GM10266 (cell line): ENCODE results near the gene KRTAP5-8.
"Not testable (repeated sequence)": the region's sequence is repeated elsewhere in the genome, so short reads cannot be mapped to it uniquely, and the experiment has no call there.

Experiments
- DNase-seq: peaks from one replicate; pipeline ENCODE4 v3.0.0; 2012; ENCODE audit errors: extremely low spot score
- CTCF ChIP-seq: IDR thresholded peaks from 2 replicates; pipeline ENCODE4 v1.5.1; 2012; ENCODE audit warnings: mild to moderate bottlenecking, low read depth; ENCODE audit not compliant: control insufficient read depth, insufficient read depth; ENCODE audit errors: missing control alignments

The KRTAP5-8 gene

GRCh38 chr11:71518506-71519471 is 19.0 kb upstream of the KRTAP5-8 start:
- no peak for TF ChIP-seq CTCF
- no peak for DNase-seq

- no peak for TF ChIP-seq CTCF
- DNase-seq = no peak
Observed at GRCh38 chr11:71519546-71519945, 18.3 kb upstream of the KRTAP5-8 start.

GRCh38 chr11:71525188-71525937 is 12.5 kb upstream of the KRTAP5-8 start:
- TF ChIP-seq CTCF = no peak
- no peak for DNase-seq

GRCh38 chr11:71525938-71526495 is 11.8 kb upstream of the KRTAP5-8 start:
- no peak for DNase-seq
- TF ChIP-seq CTCF = no peak

- not testable (repeated sequence) for DNase-seq
Observed at GRCh38 chr11:71526796-71527575, 10.8 kb upstream of the KRTAP5-8 start, which contains the start of gene KRTAP5-7. KRTAP5-7 (plus strand) TSS chr11:71527267; CDS start chr11:71527301, 34 bp downstream.

GRCh38 chr11:71527576-71528210 is 10.1 kb upstream of the KRTAP5-8 start:
- DNase-seq = no peak
- TF ChIP-seq CTCF = no peak
